Pulmonary artery endothelial cell (primary cell): Measurements from ENCODE around the gene SHROOM3. TPM values are rescaled to one million over a fixed set of nuclear protein-coding genes. Genes with fewer than 3 reads are reported as not detected.
"Not testable (repeated sequence)": the region's sequence is repeated elsewhere in the genome, so short reads cannot be mapped to it uniquely, and the experiment has no call there.

ENCODE experiments used
- DNase-seq: peaks from one replicate; pipeline ENCODE4 v3.0.0-alpha.2; 2011; ENCODE audit warnings: low read depth, low spot score
- total RNA-seq: library from RNA; depleted of rRNA; stranded (reverse); fragments of >200 nt; gene quantifications from 2 replicates; pipeline ENCODE4 v1.2.3, GENCODE V29; 2014

SHROOM3 gene
- total RNA-seq, 1 donor from 2014 or later, result 8.1 TPM

- no peak for DNase-seq
Measured at GRCh38 chr4:76718831-76719230, 283.8 kb downstream of the SHROOM3 start.

GRCh38 chr4:76720121-76720520 is 285.1 kb downstream of the SHROOM3 start:
- DNase-seq, result no peak

GRCh38 chr4:76722146-76722545 is 287.1 kb downstream of the SHROOM3 start:
- not testable (repeated sequence) for DNase-seq

GRCh38 chr4:76722838-76723237 is 287.8 kb downstream of the SHROOM3 start:
- DNase-seq, result no peak

- no peak for DNase-seq
Measured at GRCh38 chr4:76723373-76723772, 288.3 kb downstream of the SHROOM3 start.

- no peak for DNase-seq
Measured at GRCh38 chr4:76723924-76724323, 288.9 kb downstream of the SHROOM3 start.

GRCh38 chr4:76725039-76725438 is 290.0 kb downstream of the SHROOM3 start:
- no peak for DNase-seq

GRCh38 chr4:76726176-76726575 is 291.1 kb downstream of the SHROOM3 start:
- DNase-seq, result no peak

- DNase-seq, result no peak
Measured at GRCh38 chr4:76726631-76727030, 291.6 kb downstream of the SHROOM3 start.

- DNase-seq, result not testable (repeated sequence)
Measured at GRCh38 chr4:76727934-76728333, 292.9 kb downstream of the SHROOM3 start.

GRCh38 chr4:76729460-76729859 is 294.4 kb downstream of the SHROOM3 start:
- DNase-seq, result no peak

- no peak for DNase-seq
Measured at GRCh38 chr4:76729980-76730379, 295.0 kb downstream of the SHROOM3 start.

- no peak for DNase-seq
Measured at GRCh38 chr4:76732246-76732645, 297.2 kb downstream of the SHROOM3 start.

- no peak for DNase-seq
Measured at GRCh38 chr4:76733068-76733771, 298.2 kb downstream of the SHROOM3 start.

GRCh38 chr4:76736414-76736813 is 301.4 kb downstream of the SHROOM3 start:
- no peak for DNase-seq

- no peak for DNase-seq
Measured at GRCh38 chr4:76737180-76737579, 302.2 kb downstream of the SHROOM3 start.

GRCh38 chr4:76737771-76738085 is 302.7 kb downstream of the SHROOM3 start:
- DNase-seq, result no peak

GRCh38 chr4:76738086-76738931 is 303.3 kb downstream of the SHROOM3 start:
- DNase-seq, result no peak

GRCh38 chr4:76740192-76740591 is 305.2 kb downstream of the SHROOM3 start:
- no peak for DNase-seq

- DNase-seq, result no peak
Measured at GRCh38 chr4:76740866-76741662, 306.0 kb downstream of the SHROOM3 start.

GRCh38 chr4:76741663-76742020 is 306.6 kb downstream of the SHROOM3 start:
- no peak for DNase-seq
